ACC112 (cell line): ENCODE data around the gene ZNF100.
A peak's percentile ranks its signal among the peaks of the same experiment; 100 is the strongest.
"Not testable (repeated sequence)": the region's sequence is repeated elsewhere in the genome, so short reads cannot be mapped to it uniquely, and the experiment has no call there.

Experiments
- H2AFZ ChIP-seq: fragments of 200-600 bp; sonication (generic); one replicate; pipeline ENCODE4 v1.6.0; 2017; ENCODE audit warnings: antibody characterized with exemption, low read length; ENCODE audit not compliant: unreplicated experiment
- H3K27ac ChIP-seq: fragments of 200-600 bp; sonication (generic); 2 replicates; pipeline ENCODE4 v1.5.1; 2014; ENCODE audit warnings: low read depth, mild to moderate bottlenecking, antibody characterized with exemption, low read length, moderate library complexity
- H3K27me3 ChIP-seq: fragments of 200-600 bp; sonication (generic); 2 replicates; pipeline ENCODE4 v1.6.1; 2014; ENCODE audit warnings: mild to moderate bottlenecking, antibody characterized with exemption, low read length, moderate library complexity, mixed read lengths; ENCODE audit not compliant: insufficient read depth
- H3K36me3 ChIP-seq: fragments of 200-600 bp; sonication (generic); 2 replicates; pipeline ENCODE4 v1.6.1; 2016; ENCODE audit warnings: mild to moderate bottlenecking, antibody characterized with exemption, low read length, moderate library complexity, mixed read lengths; ENCODE audit not compliant: insufficient read depth
- H3K4me1 ChIP-seq: fragments of 200-600 bp; sonication (generic); one replicate; pipeline ENCODE4 v1.6.1; 2016; ENCODE audit warnings: low read length, mixed read lengths; ENCODE audit not compliant: insufficient read depth, unreplicated experiment, control insufficient read depth
- H3K4me3 ChIP-seq: fragments of 200-600 bp; sonication (generic); 2 replicates; pipeline ENCODE4 v1.5.1; 2014; ENCODE audit warnings: mild to moderate bottlenecking, low read depth, low read length
- H3K79me2 ChIP-seq: fragments of 200-600 bp; sonication (generic); one replicate; pipeline ENCODE4 v1.6.0; 2016; ENCODE audit warnings: low read length; ENCODE audit not compliant: control insufficient read depth, unreplicated experiment, insufficient read depth

The ZNF100 gene

GRCh38 chr19:21751384-21751783, 16.0 kb downstream of the ZNF100 start:
- Histone ChIP-seq H3K27ac (peak overlapping the region; percentile 32; the same call in 1 of the 2 replicates), H2AFZ (no peak overlapping the region), H3K4me3 (no peak overlapping the region), H3K27me3 (no peaks in the 10 kb centered on the region), H3K79me2 (peaks cover 18% of the 10 kb centered on the region), H3K4me1 (peaks cover 16% of the 10 kb centered on the region), H3K36me3 (peaks cover 10% of the 10 kb centered on the region; the same call in 1 of the 2 replicates)

DNA sequence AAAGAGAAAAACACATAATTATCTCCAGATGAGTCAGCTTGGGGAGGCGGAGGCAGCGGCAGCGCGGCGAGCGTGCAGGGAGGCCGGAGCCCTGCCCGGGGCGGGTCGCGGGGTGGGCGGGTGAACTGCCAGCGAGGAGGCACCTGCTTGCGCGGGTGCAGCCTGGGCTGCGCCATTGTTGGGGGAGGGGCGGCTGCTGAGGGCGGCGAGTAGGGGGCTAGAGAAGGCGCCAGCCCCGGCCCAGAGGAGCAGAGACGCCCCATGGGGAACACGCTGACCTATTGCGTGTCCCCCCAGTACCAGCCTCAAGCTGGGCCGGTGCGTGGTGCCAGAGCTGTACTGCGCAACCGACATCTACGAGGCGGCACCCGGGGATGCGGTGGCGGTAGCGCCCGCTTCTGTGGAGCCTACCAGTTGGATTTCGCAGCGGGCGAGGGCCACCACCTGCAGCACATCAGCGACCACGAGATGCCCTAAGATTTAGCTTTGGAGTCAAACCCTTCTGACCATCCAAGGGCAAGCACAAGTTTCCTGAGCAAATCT, 16.7 kb downstream of the ZNF100 start:
- Histone ChIP-seq H3K79me2 (peaks cover 18% of the 10 kb centered on the region), H3K27ac (0 out of 2 replicates have a peak overlapping the region, but pooled peaks have one; percentile 32), H3K4me3 (no peak overlapping the region), H2AFZ (no peak overlapping the region), H3K27me3 (no peaks in the 10 kb centered on the region), H3K36me3 (peaks cover 11% of the 10 kb centered on the region; the same call in 1 of the 2 replicates), H3K4me1 (peaks cover 16% of the 10 kb centered on the region)

DNA sequence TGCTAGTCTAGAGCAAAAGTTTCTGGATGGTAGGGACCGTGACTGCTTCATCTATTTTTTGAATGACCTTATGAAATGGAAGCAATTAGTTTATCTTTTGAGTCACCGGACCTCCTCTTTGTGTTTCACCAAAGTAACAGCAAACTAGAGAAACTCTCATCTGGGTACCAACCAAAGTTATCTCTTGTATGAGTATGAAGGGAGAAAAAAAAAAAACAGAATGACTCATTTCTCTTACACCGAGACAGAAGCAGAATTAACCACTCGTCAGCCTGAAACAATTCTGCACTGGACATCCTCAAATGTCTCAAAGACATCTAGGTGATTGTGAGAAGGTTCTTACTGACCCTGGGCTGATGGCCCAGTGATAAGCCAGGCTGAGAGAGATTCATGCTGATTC, 18.3 kb downstream of the ZNF100 start:
- H3K27ac ChIP-seq, result no peak overlapping the region
- H2AFZ ChIP-seq, result no peak overlapping the region
- peaks cover 11% of the 10 kb centered on the region; the same call in 1 of the 2 replicates for H3K36me3 ChIP-seq

GRCh38 chr19:21748088-21748487, 19.3 kb downstream of the ZNF100 start:
- Histone ChIP-seq H3K79me2 (peaks cover 18% of the 10 kb centered on the region), H3K4me1 (peaks cover 16% of the 10 kb centered on the region), H3K4me3 (no peak overlapping the region), H3K27me3 (no peaks in the 10 kb centered on the region), H3K27ac (no peak overlapping the region), H2AFZ (no peak overlapping the region), H3K36me3 (peaks cover 11% of the 10 kb centered on the region; the same call in 1 of the 2 replicates)

More for the DNA sequence above, 18.3 kb downstream of the ZNF100 start:
- peaks cover 16% of the 10 kb centered on the region for H3K4me1 ChIP-seq
- no peak overlapping the region for H3K4me3 ChIP-seq
- H3K79me2 ChIP-seq, result peaks cover 18% of the 10 kb centered on the region
- H3K27me3 ChIP-seq, result no peaks in the 10 kb centered on the region

DNA sequence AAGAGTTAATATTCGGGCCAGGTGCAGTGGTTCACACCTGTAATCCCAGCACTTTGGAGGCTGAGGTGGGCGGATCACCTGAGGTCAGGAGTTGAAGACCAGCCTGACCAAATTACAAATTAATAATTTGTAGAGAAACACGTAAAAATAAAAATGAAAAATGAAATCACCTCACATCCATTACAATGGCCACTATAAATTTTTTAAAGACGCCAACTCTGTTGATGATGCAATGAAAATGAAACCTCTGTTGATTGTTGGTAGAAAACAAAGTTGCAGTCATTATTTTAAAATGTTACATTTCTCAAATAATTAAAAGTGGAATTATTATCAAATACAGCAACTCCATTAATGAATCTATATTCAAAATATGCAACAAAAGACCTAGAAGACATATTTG, 26.8 kb downstream of the ZNF100 start:
- H3K4me3 ChIP-seq, result no peak overlapping the region
- H3K27ac ChIP-seq, result no peak overlapping the region
- no peaks in the 10 kb centered on the region for H3K27me3 ChIP-seq
- H3K36me3 ChIP-seq, result peaks cover 10% of the 10 kb centered on the region; the same call in 1 of the 2 replicates
- H2AFZ ChIP-seq, result no peak overlapping the region
- H3K79me2 ChIP-seq, result peaks cover 3% of the 10 kb centered on the region
- no peaks in the 10 kb centered on the region for H3K4me1 ChIP-seq

- not testable (repeated sequence) for H2AFZ ChIP-seq, H3K79me2 ChIP-seq, H3K27me3 ChIP-seq, H3K4me1 ChIP-seq, H3K27ac ChIP-seq, H3K4me3 ChIP-seq
- peaks cover 22% of the 10 kb centered on the region for H3K36me3 ChIP-seq
Measured at GRCh38 chr19:21726942-21727747, 40.2 kb downstream of the ZNF100 start.

- Histone ChIP-seq H3K27ac (no peak overlapping the region), H3K27me3 (no peaks in the 10 kb centered on the region), H3K36me3 (no peaks in the 10 kb centered on the region), H3K4me1 (no peaks in the 10 kb centered on the region), H3K79me2 (no peaks in the 10 kb centered on the region), H2AFZ (no peak overlapping the region), H3K4me3 (no peak overlapping the region)
Measured at GRCh38 chr19:21713761-21714160, 53.6 kb downstream of the ZNF100 start.

GRCh38 chr19:21709464-21709863, 57.9 kb downstream of the ZNF100 start:
- no peaks in the 10 kb centered on the region for H3K4me1 ChIP-seq
- H2AFZ ChIP-seq, result no peak overlapping the region
- H3K79me2 ChIP-seq, result no peaks in the 10 kb centered on the region
- H3K27me3 ChIP-seq, result no peaks in the 10 kb centered on the region
- H3K27ac ChIP-seq, result no peak overlapping the region
- no peak overlapping the region for H3K4me3 ChIP-seq
- H3K36me3 ChIP-seq, result no peaks in the 10 kb centered on the region

- not testable (repeated sequence) for H3K27me3 ChIP-seq, H3K79me2 ChIP-seq, H3K4me1 ChIP-seq, H3K4me3 ChIP-seq, H3K27ac ChIP-seq, H2AFZ ChIP-seq, H3K36me3 ChIP-seq
Measured at GRCh38 chr19:21707878-21708277, 59.5 kb downstream of the ZNF100 start.

GRCh38 chr19:21707065-21707464, 60.3 kb downstream of the ZNF100 start:
- H3K36me3 ChIP-seq, result no peaks in the 10 kb centered on the region
- no peaks in the 10 kb centered on the region for H3K27me3 ChIP-seq
- H3K4me1 ChIP-seq, result no peaks in the 10 kb centered on the region
- no peaks in the 10 kb centered on the region for H3K79me2 ChIP-seq
- H2AFZ ChIP-seq, result no peak overlapping the region
- H3K4me3 ChIP-seq, result no peak overlapping the region
- no peak overlapping the region for H3K27ac ChIP-seq

GRCh38 chr19:21705393-21705792, 62.0 kb downstream of the ZNF100 start:
- Histone ChIP-seq H2AFZ (no peak overlapping the region), H3K27me3 (no peaks in the 10 kb centered on the region), H3K36me3 (no peaks in the 10 kb centered on the region), H3K27ac (no peak overlapping the region), H3K4me1 (no peaks in the 10 kb centered on the region), H3K4me3 (no peak overlapping the region), H3K79me2 (no peaks in the 10 kb centered on the region)
